Stimulated activated CD8-positive, alpha-beta memory T cell treated with anti-CD3 and anti-CD28 coated beads, Interleukin-15, amount 100 ng/mL, for 24 hours (primary cell): ENCODE data around the gene RIOK3.
"Not testable (repeated sequence)": the region's sequence is repeated elsewhere in the genome, so short reads cannot be mapped to it uniquely, and the experiment has no call there.

Experiments
- DNase-seq: peaks from one replicate; pipeline ENCODE4 v3.0.0-alpha.2; 2020; ENCODE audit warnings: low read depth

Gene RIOK3

GRCh38 chr18:23451491-23451890 lies 1.6 kb upstream of the RIOK3 start:
- DNase-seq, result no peak

- no peak for DNase-seq
These were observed 750 bp upstream of the RIOK3 start for GRCh38 chr18:23452347-23452727.

GRCh38 chr18:23453680-23454058 lies 582 bp downstream of the RIOK3 start:
- DNase-seq, result no peak

- no peak for DNase-seq
These were observed 3.7 kb downstream of the RIOK3 start for GRCh38 chr18:23456835-23457234.

GRCh38 chr18:23458830-23459529 lies 5.9 kb downstream of the RIOK3 start:
- DNase-seq, result no peak

- DNase-seq, result no peak
These were observed 6.4 kb downstream of the RIOK3 start for GRCh38 chr18:23459530-23459921.

GRCh38 chr18:23460285-23461273 lies 7.5 kb downstream of the RIOK3 start:
- no peak for DNase-seq

- no peak for DNase-seq
These were observed 9.8 kb downstream of the RIOK3 start for GRCh38 chr18:23462876-23463275.

GRCh38 chr18:23468753-23469459 lies 15.8 kb downstream of the RIOK3 start:
- no peak for DNase-seq

- DNase-seq, result no peak
These were observed 17.7 kb downstream of the RIOK3 start for GRCh38 chr18:23470620-23471387.

- DNase-seq, result no peak
These were observed 18.4 kb downstream of the RIOK3 start for GRCh38 chr18:23471486-23471885.

- DNase-seq, result no peak
These were observed 26.9 kb downstream of the RIOK3 start for GRCh38 chr18:23479829-23480505.

- DNase-seq, result no peak
These were observed 31.6 kb downstream of the RIOK3 start for GRCh38 chr18:23484561-23485182.

- no peak for DNase-seq
These were observed 32.3 kb downstream of the RIOK3 start for GRCh38 chr18:23485386-23485785.

- no peak for DNase-seq
These were observed 34.9 kb downstream of the RIOK3 start for GRCh38 chr18:23487738-23488570.

- DNase-seq, result not testable (repeated sequence)
These were observed 36.5 kb downstream of the RIOK3 start for GRCh38 chr18:23489586-23489985.

- DNase-seq, result no peak
These were observed 40.6 kb downstream of the RIOK3 start for GRCh38 chr18:23493654-23494053.

- DNase-seq, result no peak
These were observed 41.9 kb downstream of the RIOK3 start for GRCh38 chr18:23494992-23495391.

GRCh38 chr18:23495723-23496440 lies 42.8 kb downstream of the RIOK3 start:
- no peak for DNase-seq
